Measurements from ENCODE around the gene KDM3A.

Gene KDM3A

DNA sequence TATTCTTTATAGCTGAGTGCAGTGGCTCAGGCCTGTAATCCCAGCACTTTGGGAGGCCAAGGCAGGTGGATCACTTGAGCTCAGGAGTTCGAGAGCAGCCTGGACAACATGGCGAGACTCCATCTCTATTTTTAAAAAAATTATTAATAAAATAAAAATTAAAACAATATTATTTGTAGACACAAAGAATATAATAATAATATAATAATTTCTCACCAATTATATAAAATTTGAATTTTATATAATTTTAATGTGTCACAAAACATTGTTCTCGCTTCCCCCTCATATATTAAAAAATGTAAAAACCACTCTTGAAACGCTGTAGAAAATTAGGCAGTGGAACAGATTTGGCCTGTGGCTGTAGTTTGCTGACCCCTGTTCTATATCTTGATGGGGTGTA lies 5.6 kb upstream of the KDM3A start:
- no peak for DNase-seq (ENCODE audit: low spot score)

DNA sequence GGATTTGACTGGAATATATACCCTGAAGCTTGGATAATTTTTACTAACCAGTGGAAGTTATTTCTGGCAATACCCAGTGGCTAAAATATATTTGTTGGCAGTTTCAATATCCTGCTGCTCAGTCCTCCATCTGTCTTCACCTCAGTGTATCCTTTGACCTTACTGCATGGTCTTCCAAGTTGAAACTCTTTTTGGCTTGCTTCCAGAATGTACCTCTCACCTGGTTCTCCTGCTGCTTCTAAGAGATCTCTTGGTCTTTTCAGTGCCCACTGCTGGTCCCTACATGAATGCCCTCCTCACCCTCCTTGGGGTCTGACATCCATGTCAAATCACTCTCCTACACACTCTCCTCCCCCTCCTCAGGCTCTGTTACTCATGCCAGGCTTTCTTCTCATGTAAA lies 4.8 kb upstream of the KDM3A start:
- no peak for DNase-seq (ENCODE audit: low spot score)

DNA sequence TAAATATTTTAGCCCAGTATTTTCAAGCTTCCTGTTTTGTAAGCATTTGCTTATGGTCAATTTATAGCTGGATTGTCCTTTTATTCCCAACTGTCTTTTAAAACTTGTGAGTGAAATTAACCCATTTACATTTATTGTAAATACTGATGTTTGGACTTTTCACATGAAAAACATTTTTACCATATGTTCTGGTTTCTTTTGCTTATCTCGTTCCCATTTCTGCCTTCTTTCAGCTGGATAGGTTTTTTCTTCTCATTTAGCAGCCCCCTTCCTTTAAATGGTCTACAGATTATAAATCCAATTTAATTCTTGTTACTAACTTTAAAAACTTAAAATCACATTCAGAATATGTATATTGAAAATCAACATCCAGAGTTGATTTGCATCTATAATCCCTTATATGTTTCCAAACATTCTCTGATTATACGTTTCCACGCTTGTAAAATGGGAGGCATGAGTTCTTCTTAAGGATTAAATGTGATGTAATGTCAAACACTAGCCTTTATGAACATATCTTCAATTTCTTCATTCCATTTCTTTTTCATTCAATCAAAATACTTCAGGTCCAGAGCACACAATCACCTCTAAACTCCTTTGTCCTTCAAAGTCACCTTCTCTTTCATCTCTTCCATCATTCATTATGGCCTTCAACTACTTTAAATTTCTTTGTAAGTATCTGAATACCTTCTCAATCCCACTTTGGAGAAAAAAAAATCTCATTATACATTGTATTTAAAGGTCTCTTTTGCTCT lies 1.1 kb upstream of the KDM3A start:
- no peak for DNase-seq (ENCODE audit: low spot score)

DNA sequence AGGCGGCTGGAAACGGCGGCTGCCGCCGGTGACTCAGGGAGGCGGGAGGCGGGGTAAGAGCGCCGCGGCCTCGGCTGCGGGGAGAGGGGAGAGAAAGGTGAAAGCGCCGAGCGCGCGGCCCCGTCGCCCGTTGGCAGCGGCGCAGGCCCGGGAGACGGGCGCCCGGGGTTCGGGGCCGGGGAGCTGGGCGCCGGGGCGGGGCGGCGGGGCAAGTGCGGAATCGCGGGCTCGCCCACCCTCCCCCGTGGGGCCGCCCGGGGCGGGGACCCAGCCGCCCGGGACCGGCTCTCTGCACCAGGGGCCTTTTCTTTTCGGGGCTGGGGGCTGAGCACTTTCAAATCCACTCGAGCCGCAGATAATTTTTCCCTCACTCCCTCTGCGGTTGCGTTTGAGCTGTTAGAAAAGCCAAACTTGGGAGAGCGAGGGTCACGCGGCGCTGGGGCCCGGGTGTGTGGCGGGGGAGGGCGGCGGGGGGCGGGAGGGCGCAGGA lies 266 bp downstream of the KDM3A start:
- DNase-seq (ENCODE audit: low spot score) = no peak

DNA sequence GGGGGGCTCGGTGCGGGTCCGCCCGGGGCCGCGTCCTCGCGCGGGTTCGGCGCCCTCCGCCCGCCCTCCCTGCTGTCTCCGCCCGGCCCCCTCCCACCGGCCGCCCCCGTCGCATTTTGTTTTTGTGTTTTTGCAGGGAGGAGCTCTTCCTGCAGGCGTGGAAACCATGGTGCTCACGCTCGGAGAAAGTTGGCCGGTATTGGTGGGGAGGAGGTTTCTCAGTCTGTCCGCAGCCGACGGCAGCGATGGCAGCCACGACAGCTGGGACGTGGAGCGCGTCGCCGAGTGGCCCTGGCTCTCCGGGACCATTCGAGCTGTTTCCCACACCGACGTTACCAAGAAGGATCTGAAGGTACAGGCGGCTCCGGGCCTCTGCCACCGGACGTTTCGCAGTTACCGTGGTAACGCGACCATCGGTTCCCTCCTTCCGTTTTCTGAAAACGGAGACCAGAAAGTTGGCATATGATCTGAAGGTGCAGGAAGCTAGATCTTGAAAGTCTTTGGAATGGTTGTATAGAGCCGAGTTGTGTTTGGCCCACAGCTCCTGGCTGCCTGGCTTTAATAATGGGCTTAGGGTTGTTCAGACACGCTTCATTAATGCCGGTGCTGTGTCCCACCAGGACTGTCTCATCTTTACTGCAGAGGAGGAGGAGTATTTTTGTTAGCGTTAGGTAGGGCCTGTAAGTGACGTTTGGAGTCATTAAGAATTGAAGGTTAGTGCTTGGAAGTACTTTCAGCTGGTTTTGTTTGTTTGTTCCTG lies 891 bp downstream of the KDM3A start:
- DNase-seq (ENCODE audit: low spot score) = peak; percentile 58

DNA sequence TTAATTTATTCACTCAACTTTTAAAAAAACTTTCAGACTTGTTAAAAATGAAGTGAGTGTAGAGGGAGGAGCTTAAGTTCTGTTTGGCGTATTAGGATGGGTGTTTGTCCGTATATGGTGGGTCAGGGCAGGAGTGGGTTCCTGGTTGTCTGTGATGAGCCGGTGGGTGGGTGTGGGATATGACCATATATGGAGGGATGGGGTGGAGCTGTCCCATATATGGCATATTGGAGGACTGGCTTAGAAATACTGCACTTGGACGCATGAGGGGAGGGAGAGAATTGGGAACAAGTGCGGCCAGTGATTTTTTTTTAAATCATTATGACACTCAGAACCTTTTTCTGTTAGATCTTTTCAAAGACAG lies 1.5 kb downstream of the KDM3A start:
- DNase-seq (ENCODE audit: low spot score) = peak; percentile 82

DNA sequence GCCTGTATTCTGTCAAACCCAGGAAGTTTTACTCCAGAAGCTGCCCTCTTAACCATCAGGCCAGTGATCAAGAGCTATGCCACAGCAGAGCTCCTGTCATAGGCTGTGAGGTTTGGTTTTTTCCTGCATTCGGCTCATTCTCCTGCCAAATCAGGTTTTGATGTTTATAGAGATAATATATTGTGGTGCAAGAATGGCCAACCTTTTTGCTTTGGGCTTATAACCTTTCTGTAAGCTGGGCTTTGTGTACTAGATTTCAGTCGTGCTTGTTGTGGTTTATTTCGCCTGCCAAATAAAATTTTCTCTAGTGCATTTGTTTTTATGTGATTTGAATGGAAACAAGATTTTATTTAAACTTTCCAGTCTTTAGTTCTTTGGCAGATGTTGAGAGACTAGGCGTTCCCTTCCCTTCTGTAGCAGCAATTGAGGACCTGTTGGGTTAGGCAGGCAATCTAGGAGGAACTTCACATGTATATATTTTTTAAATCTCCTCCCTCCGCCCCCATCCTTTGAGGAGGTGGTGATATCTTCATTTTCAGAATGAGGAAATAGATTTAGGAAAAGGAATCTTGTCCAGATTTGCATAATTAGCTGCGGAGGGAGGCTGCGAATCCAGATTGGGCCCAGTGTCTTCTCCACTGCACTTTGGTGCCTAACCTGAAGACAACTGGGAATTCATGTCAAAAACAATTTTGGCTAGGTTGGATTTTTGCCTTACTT lies 2.6 kb downstream of the KDM3A start:
- DNase-seq (ENCODE audit: low spot score) = no peak

DNA sequence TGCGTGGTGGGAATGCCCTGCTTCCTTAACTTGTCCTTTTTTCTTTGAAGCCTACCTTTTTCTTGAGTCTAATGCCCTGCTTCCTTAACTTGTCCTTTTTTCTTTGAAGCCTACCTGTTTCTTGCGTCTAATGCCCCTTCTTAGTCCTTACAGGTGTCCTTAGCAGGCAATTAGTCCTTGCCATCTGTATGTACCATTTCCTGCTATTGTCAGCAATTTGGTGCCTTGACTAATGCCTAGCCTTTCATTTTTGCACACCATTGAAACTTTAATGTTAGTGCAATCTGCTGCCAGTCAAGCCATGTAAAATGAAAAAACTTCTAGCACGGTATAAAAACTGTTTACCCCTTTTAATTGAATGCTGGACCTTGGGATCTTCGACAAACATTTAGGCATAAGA lies 4.3 kb downstream of the KDM3A start:
- DNase-seq (ENCODE audit: low spot score) = no peak

DNA sequence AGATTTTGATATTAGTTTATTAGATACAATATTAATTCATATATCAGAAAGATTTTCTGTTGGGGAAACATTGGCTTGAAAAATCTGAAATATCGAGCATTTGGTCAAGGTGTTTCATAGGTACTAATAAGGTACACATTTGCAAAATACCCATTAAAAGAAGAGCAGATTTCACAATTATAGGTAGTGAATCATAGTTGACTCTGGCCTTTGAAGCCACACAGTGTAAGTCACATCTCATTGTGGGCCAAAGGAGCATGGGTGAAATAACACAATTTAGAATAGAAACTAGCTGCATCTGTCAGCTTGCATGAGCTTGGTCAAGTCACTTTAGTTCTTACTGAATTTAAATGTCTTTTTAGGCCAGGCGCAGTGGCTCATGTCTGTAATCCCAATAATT lies 4.9 kb downstream of the KDM3A start:
- no peak for DNase-seq (ENCODE audit: low spot score)

DNA sequence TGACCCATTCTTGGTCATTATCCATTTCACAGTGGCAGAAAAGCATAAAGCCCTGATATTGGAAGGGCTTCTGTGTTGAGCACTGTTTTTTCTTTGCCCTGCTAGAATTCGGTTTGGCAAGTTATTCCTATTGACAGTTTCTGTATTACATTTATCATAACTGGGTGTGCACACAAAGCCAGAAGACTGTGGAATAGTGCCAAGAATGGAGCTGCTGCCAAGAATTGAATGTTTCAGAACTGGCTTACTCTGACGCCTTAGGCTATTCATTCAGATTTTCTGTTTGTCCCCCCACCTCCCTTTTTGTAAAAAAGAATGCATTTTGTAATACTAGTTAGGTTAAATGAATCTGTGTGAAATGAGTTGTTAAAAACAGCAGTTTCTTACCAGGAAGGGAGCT lies 12.7 kb downstream of the KDM3A start:
- no peak for DNase-seq (ENCODE audit: low spot score)

DNA sequence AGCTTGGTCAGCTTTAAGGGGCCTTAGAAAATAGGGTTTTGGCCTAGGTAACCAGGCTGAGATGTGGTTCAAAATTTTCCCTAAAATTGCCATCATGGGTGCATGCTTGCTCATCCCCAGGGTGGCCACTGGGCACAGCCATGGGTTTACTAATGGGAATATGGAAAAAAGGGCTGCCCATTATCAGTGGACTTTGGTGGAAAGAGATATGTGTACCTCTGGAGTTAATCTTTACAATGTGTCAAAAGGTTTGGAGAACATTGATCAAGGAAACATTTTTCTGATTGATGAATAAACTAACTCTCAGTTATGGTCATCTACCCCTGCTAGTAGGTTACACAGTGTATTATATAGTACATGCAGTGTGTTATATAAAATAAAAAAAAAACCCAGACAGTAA lies 13.1 kb downstream of the KDM3A start:
- DNase-seq (ENCODE audit: low spot score) = no peak

DNA sequence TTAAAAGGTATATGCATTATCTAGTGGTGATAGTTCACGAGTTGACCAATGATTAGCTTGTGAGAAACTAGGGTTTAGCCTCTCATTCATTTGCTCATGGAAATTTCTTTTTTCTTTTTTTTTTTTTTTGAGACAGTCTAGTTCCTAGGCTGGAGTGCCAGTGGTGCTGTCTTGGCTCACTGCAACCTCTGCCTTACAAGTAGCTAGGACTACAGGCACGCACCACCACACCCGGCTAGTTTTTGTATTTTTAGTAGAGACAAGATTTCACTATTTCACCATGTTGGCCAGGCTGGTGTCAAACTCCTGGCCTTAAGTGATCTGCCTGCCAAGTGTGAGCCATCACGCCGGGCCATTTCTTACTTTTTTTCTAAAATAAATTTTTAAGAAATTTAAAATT lies 14.0 kb downstream of the KDM3A start:
- no peak for DNase-seq (ENCODE audit: low spot score)

DNA sequence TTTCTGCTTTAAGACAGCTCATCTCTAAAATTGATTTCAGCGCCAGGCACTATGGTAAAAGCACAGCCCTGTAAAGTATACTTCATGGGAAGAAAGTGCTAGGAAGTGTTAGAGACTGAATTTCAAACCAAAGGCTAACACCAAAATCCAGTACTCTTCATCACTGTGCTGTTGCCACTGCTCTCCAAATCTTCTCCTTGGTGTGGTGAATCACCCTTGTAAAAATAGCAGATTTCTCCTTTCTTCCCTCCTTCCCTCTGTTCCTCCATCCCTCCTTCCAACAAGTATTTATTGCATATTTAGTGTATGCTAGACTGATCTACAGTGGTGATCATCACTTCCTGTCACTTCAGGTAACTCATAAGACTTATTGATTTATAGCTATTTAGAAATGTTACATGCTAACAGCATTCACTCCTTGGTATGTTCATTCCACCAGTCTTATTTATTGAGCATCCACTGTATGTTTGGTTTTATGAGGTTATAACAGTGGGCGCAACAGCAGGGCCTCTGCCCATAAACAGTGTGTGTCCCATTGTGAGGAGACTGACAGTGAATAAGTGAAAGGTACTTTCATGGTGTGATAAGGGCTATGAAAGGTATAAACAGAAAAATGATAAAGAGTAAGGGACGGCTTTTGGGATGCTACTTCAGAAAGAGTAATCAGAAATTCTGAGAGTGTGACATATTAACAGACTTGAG lies 20.0 kb downstream of the KDM3A start:
- no peak for DNase-seq (ENCODE audit: low spot score)

DNA sequence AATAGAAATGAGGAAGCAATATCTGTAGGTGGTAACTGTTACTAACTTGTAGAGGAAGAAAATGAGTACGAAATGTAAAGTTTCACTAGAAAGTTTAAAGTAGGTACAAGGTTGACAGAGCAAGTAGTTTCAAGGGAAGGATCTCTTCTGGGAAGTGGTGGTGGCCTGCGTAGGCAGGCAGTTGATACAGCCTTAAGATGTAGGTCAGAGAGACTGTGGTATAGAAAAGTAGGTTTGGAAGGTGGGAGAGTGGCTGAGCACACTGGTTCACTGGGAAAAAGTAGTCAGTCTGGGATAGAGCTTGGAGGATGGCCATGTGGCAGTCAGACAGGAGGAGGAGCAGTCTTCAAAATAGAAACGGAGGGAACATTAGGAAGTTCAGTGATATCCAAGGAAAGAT lies 23.5 kb downstream of the KDM3A start:
- DNase-seq (ENCODE audit: low spot score) = no peak

DNA sequence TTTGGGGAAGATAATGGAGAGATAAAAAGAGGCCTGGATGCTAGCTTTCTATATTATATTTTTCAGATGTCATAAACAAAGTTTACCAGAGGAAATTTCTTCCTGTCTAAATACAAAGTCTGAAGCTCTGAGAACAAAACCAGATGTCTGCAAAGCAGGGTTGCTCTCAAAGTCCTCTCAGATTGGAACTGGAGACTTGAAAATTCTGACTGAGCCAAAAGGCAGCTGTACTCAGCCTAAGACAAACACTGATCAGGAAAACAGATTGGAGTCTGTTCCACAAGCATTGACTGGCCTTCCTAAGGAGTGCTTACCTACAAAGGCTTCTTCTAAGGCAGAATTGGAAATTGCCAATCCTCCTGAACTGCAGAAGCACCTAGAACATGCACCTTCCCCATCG lies 25.1 kb downstream of the KDM3A start:
- no peak for DNase-seq (ENCODE audit: low spot score)

DNA sequence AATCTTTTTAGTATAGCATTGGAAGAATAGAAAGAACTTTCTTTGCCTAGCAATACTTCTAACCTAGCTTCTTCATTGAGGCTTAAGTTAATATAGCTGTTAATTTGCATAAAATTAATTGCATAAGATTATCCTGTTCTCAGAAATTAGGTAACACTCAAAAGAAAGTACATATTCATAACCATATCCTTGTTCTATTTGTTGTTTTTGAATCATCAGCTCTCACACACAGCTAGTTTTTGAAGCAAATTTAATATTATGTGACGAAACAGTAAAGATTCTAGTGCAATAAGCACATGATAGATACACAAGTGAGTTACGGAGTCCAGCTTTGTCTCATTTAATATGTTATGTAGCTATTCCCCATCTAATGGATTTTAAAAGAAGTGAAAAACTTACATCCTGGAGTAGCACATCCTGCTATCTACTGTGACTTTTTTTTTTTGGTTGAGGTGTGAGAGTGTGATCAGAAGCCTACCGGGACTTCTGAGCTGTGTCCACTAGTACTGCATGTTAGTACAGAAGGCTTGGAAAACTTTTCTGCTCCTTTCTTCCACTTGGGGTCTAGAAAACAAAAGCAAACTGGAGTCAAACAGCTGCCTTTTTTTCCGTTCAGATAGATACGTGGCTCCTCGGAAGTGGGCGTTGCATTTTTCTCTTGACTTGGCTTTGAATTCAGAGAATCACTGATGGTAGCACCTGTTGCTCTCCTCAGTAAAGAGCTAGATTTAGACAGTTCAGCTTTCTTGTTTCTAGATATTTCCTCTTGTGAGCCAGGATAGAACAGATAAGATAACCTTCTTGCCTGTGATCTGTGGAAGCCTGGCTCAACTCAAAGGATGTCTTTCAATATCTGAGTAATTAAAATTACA lies 27.2 kb downstream of the KDM3A start:
- DNase-seq (ENCODE audit: low spot score) = no peak

DNA sequence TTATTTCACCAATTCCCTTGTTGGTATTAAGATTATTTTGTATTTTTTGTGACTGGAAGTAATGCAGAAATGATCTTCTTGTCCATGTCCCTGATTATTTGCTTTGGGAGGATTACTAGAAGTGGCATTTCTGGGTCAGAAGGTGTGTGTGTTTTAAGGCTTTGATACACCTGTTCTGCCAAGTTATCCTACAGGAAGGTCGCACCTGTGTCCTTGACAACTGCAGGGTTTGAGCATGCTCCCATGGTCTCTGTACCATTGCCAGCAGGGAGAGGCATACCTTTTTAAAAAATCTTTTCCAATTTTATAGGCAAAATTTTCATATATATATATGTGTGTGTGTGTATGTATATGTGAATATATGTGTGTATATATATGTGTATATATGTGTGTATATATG lies 29.7 kb downstream of the KDM3A start:
- DNase-seq (ENCODE audit: low spot score) = no peak

DNA sequence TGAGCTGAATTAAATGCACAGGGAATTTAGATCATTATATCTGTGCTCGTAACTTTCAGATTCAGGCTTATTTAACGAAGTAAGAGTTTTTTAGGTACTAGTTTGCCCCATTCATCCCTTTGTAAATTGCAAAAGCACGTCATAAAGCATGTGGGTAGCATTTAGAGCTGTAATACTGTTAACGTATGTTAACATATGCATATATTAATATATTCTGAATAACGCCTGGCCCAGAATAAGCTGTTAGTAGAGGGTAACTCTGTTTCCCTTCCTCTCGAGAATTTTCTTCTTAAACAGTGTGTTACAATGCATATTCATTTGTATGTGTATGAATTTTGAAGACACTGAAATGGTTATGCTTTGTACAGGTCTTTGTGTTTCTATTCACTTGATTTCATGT lies 30.5 kb downstream of the KDM3A start:
- no peak for DNase-seq (ENCODE audit: low spot score)

DNA sequence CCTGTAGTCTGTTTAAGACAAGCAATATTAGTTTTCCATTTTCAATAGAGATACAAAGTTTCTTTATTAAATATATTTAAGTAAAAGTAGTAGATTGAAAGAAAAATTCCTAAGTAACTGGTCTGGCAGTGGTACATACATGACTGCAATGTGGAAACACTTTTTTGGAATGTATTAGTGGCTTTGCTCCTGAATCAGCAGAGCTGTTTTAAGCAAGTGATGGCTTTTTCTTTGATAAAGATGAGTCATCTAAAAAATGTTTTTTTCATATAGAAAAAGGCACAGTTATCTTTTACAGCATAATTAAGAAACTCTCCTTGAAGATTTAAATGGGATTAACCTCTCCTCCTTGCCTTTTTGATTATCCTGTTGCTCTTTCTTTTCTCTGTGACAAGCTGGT lies 34.9 kb downstream of the KDM3A start:
- DNase-seq (ENCODE audit: low spot score) = peak; percentile 39

DNA sequence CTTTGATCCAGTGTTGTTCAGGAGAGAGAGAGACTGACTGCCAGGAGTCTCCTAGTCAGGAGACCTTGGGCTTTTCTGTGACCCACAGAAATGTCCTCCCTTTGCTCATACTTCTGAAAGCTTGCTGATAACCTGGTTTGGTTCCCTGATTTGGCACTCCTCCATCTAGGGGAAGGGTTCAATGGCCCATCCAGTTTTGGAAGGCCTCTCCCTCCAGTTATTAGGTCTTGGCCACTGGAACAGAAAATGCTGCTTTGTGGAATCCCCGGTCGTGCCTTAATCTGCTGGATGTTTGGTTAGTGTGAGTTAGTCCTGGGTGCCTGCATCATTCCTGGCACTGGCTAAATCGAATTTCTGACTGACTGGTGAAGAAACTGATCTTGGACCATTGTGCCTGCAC lies 35.7 kb downstream of the KDM3A start:
- no peak for DNase-seq (ENCODE audit: low spot score)

DNA sequence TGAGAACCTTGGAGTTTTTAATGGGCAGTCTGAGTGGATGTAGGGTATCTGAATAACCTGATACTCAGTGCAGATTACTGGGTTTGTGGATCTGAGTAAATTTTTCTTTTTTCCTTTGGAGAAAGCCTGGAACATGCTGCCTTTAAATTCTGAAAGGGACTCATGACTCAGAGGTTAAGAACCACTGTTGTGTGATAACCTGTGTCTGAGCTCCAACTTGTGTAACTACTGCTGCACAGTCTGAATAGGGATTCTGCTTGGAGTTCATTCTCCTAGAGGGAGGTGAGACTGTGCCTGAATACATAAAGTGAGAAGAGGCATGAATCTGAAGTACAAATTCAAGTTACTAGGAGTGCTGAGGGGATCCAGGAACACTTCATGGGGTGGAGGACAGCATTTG lies 36.2 kb downstream of the KDM3A start:
- DNase-seq (ENCODE audit: low spot score) = peak; percentile 16
